Lower lobe of right lung (tissue), 2 donors: Measurements from ENCODE around the gene KLHL22. TPM values are rescaled to one million over a fixed set of nuclear protein-coding genes. Genes with fewer than 3 reads are reported as not detected.
"Not testable (repeated sequence)": the region's sequence is repeated elsewhere in the genome, so short reads cannot be mapped to it uniquely, and the experiment has no call there.

Experiments used
- ATAC-seq, 2 donors: fragments of 200-7000 bp; cut with Tn5 transposase; one replicate each; pipeline ENCODE4 v1.9.1; 2020 to 2022; ENCODE audit warnings: mild to moderate bottlenecking in 2 of 2, moderate library complexity in 2 of 2
- DNase-seq: peaks from one replicate; pipeline ENCODE4 v3.0.0-alpha.2; 2020
- H3K27ac ChIP-seq: fragments of 200-600 bp; one replicate; pipeline ENCODE4 v1.8.0; 2022
- H3K27me3 ChIP-seq: fragments of 200-600 bp; one replicate; pipeline ENCODE4 v1.8.0; 2022; ENCODE audit warnings: low read depth
- H3K36me3 ChIP-seq: fragments of 200-600 bp; one replicate; pipeline ENCODE4 v1.8.0; 2022; ENCODE audit warnings: mild to moderate bottlenecking
- H3K4me1 ChIP-seq: fragments of 200-600 bp; one replicate; pipeline ENCODE4 v1.8.0; 2022
- H3K4me3 ChIP-seq: fragments of 200-600 bp; one replicate; pipeline ENCODE4 v1.8.0; 2022; ENCODE audit warnings: mild to moderate bottlenecking
- H3K9me3 ChIP-seq: fragments of 200-600 bp; one replicate; pipeline ENCODE4 v1.8.0; 2022
- intact Hi-C: fragments of 100-400 bp; cut with DNase I; formaldehyde crosslinking; loops from one replicate; pipeline ENCODE4 v1.11.0; 2022
- total RNA-seq: library from RNA; stranded (reverse); fragmentation: NEBNext Ultra II Directional; extraction: Animal tissue kit (Norgen Biotek cat#: 25700); gene quantifications from one replicate; pipeline ENCODE4 v1.2.1, GENCODE V29; 2021
- TF ChIP-seq, protein P1 (sequence below): fragments of 200-600 bp; IDR thresholded peaks from one replicate; pipeline ENCODE4 v1.8.0; 2022; ENCODE audit warnings: antibody characterized with exemption, mild to moderate bottlenecking
- donor health status: DM: no; HTN: yes; CAD: no; lungs with severe emphysema.

KLHL22 gene
- total RNA-seq, 1 donor from 2014 or later: 24.0 TPM

DNA sequence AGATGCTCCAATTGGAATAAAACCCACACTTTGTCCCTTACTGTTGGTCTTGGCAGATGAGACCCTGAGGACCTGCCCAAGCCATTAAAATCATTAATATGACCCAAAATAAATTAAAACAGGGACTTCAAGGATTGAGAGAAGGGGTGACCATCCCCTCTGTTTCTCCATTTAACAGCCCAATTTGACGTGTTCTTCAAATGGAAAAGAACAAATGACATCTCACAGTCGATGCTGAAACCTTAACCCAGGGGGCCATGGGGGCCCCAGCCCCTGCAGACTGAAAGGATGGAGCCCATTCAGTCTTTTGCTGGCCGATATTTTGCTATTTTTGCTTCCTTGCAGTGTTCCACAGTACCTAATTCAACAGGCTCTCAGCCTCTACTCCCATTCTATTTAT lies 81.1 kb downstream of the KLHL22 start:
- TF ChIP-seq, protein P1, sequence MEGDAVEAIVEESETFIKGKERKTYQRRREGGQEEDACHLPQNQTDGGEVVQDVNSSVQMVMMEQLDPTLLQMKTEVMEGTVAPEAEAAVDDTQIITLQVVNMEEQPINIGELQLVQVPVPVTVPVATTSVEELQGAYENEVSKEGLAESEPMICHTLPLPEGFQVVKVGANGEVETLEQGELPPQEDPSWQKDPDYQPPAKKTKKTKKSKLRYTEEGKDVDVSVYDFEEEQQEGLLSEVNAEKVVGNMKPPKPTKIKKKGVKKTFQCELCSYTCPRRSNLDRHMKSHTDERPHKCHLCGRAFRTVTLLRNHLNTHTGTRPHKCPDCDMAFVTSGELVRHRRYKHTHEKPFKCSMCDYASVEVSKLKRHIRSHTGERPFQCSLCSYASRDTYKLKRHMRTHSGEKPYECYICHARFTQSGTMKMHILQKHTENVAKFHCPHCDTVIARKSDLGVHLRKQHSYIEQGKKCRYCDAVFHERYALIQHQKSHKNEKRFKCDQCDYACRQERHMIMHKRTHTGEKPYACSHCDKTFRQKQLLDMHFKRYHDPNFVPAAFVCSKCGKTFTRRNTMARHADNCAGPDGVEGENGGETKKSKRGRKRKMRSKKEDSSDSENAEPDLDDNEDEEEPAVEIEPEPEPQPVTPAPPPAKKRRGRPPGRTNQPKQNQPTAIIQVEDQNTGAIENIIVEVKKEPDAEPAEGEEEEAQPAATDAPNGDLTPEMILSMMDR: no peak
- intact Hi-C loops: no loop called here
- ATAC-seq (no peak), DNase-seq (no peak)
- Histone ChIP-seq H3K4me3 (no peak overlapping the region), H3K4me1 (peaks cover 5% of the 10 kb centered on the region), H3K36me3 (no peaks in the 10 kb centered on the region), H3K9me3 (no peaks in the 10 kb centered on the region), H3K27me3 (no peaks in the 10 kb centered on the region), H3K27ac (no peak overlapping the region)

DNA sequence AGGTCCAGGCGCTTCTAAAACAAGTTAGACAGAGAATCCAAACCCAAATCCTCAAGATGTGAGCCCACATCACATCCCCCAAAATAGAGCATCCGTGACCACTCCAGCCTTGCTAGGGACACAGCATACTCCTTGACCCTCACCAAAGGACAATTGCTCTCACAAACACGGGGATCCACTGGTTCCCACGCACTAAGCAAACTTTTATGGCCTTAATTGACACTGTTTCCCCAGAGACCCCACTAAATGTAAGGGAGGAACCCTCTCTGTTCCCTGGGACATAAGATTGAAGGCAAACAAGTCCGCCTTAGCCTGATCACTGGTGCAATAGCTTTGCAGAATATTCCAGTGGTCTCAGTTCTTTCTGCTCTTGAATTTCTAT lies 81.5 kb downstream of the KLHL22 start:
- Histone ChIP-seq H3K27me3 (no peaks in the 10 kb centered on the region), H3K4me1 (peaks cover 5% of the 10 kb centered on the region), H3K36me3 (no peaks in the 10 kb centered on the region), H3K4me3 (no peak overlapping the region), H3K9me3 (no peaks in the 10 kb centered on the region), H3K27ac (no peak overlapping the region)
- TF ChIP-seq, protein P1: no peak
- intact Hi-C loops: no loop called here
- peak; percentile 1 for DNase-seq
- no peak for ATAC-seq

DNA sequence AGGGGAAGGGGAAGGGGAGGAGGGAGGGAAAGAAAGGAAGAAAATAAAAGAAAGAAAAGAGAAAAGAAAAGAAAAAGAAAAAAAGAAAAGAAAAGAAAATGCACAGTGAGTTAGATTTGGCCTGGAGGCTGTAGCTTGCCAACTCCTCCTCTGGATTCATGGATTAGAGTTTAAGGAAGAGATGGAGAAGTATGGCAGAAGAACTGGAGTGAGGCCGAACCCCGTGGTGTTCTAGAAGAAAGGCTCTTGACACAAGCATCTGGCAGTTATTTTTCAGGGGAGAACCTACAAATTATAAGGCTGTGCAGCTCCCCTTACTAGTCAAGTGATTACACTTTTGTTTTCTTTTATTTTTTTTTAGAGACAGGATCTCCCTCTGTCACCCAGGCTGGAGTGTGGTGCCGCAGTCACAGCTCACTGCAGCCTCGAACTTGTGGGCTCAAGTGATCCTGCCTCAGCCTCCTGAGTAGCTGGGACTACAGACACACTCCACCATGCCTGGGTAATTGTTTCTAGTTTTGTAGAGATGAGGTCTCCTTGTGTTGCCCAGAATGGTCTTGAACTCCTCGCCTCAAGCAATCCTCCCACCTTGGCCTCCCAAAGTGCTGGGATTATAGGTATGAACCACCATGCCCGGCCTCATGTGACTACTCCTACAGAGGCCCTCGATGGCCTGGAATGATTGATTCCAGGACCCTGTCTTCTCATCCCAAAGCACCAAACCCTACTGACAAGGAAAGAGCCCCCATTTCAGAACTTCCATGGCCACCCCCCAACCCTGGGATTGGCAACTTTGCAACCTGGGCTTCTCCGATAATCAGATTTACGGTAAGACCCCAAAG lies 82.2 kb downstream of the KLHL22 start:
- intact Hi-C loops: no loop called here
- Histone ChIP-seq H3K27me3 (no peaks in the 10 kb centered on the region), H3K4me1 (peaks cover 3% of the 10 kb centered on the region), H3K27ac (no peak overlapping the region), H3K4me3 (no peak overlapping the region), H3K9me3 (no peaks in the 10 kb centered on the region), H3K36me3 (no peaks in the 10 kb centered on the region)
- ATAC-seq: no peak
- TF ChIP-seq, protein P1: no peak
- peak; percentile 3 for DNase-seq

DNA sequence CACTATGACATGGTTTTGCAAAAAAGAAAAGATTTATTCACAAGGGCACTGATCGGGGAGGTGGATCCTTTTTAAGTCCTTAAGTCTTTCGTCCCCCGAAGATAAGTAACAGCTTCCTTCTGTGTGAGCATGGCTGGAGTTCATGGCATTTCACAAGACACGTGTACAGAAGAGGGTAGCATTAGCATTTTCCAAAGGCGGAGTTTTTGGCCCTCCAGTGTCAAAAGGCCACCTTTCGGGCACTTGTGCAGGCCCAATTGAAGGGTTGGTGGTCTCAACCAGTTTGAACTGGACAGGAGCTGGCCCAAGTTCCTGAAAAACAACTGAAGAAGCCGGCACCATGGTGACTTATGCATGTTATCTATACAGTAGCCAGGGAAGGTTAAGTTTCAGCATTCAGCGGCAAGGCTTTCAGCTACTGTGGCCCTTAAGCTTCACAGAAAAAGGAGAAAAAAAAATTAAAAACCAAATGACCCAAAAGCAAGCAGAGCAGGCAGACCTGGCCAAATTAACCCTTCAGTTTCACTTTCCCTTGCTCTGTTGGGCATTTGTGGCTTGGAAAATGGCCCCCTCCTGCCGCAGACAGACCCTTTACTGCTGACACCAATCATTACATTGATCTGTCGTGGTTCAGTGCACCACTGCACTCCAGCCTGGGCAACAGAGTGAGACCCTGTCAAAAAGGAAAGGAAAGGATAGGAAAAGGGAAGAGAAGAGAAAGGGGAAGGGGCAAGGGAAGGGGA lies 83.0 kb downstream of the KLHL22 start:
- no peak overlapping the region for H3K27ac ChIP-seq

DNA sequence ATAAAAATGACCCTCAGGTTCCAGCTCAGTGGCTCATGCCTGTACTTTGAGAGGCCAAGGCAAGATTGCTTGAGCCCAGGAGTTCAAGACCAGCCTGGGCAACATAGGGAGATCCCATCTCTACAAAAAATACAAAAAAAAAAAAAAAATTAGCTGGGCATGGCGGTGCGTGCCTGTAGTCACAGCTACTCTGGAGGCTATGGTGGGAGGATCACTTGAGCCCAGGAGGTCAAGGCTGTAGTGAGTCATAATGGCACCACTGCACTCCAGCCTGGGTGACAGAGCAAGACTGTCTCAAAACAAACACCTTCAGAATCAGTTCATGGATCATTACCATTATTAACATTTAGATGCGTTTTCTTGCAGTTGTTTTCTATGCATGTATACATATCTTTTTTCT lies 86.2 kb downstream of the KLHL22 start:
- H3K4me3 ChIP-seq, DNase-seq, H3K27ac ChIP-seq, H3K4me1 ChIP-seq, H3K27me3 ChIP-seq, intact Hi-C loops, H3K9me3 ChIP-seq, ATAC-seq: not testable (repeated sequence)
- peaks cover 35% of the 10 kb centered on the region for H3K36me3 ChIP-seq

More for the DNA sequence above, 83.0 kb downstream of the KLHL22 start:
- TF ChIP-seq, protein P1: no peak
- ATAC-seq (no peak), DNase-seq (peak; percentile 13)
- Histone ChIP-seq H3K9me3 (no peaks in the 10 kb centered on the region), H3K4me3 (no peak overlapping the region), H3K27me3 (no peaks in the 10 kb centered on the region), H3K4me1 (no peaks in the 10 kb centered on the region), H3K36me3 (peaks cover 3% of the 10 kb centered on the region)
- intact Hi-C loops: no loop called here

DNA sequence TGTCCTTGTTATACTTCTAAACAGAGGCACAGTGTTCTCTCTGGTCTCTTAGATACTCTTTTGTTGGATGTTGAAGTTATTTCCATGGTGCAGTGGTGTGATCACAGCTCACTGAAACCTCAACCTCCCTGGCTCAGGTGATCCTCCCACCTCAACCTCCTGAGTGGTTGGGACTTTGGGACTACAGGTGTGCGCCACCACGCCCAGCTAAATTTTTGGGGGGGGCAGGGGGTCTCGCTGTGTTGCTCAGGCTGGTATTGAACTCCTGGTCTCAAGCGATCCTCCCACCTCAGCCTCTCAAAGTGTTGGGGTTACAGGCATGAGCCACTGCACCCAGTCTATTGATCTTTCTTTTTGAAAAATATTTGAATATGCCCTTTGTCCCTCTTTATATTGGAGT lies 86.7 kb downstream of the KLHL22 start:
- Histone ChIP-seq H3K36me3 (peaks cover 40% of the 10 kb centered on the region), H3K27ac (no peak overlapping the region), H3K4me1 (no peaks in the 10 kb centered on the region), H3K9me3 (no peaks in the 10 kb centered on the region), H3K4me3 (no peak overlapping the region), H3K27me3 (no peaks in the 10 kb centered on the region)
- intact Hi-C loops: no loop called here
- ATAC-seq (no peak), DNase-seq (peak; percentile 14)
- TF ChIP-seq, protein P1: no peak
